Osteoblast (primary cell): ENCODE results near the gene STX18. TPM values are rescaled to one million over a fixed set of nuclear protein-coding genes. Genes with fewer than 3 reads are reported as not detected.
A peak's percentile ranks its signal among the peaks of the same experiment; 100 is the strongest.

Experiments used
- DNase-seq: peaks from one replicate; pipeline ENCODE4 v3.0.0; 2011; ENCODE audit warnings: low spot score, mixed read lengths; ENCODE audit not compliant: insufficient read length; ENCODE audit errors: missing footprints
- H2AFZ ChIP-seq: 2 replicates; pipeline ENCODE4 v1.6.0; 2011; ENCODE audit warnings: mild to moderate bottlenecking, low read length
- H3K27ac ChIP-seq: 2 replicates; pipeline ENCODE4 v1.5.1; 2011; ENCODE audit warnings: mild to moderate bottlenecking, low read depth, low read length, moderate library complexity
- H3K27me3 ChIP-seq: 2 replicates; pipeline ENCODE4 v1.6.0; 2012; ENCODE audit warnings: mild to moderate bottlenecking, control low read depth, inconsistent platforms, low read length, moderate library complexity; ENCODE audit not compliant: insufficient read depth
- H3K36me3 ChIP-seq: 2 replicates; pipeline ENCODE4 v1.5.1; 2011; ENCODE audit warnings: mild to moderate bottlenecking, low read length, control low read depth, moderate library complexity; ENCODE audit not compliant: insufficient read depth
- H3K4me1 ChIP-seq: 2 replicates; pipeline ENCODE4 v1.5.1; 2011; ENCODE audit warnings: mild to moderate bottlenecking, low read length, control low read depth, moderate library complexity; ENCODE audit not compliant: insufficient read depth
- H3K4me2 ChIP-seq: 2 replicates; pipeline ENCODE4 v1.6.0; 2011; ENCODE audit warnings: mild to moderate bottlenecking, low read length; ENCODE audit not compliant: insufficient read depth
- H3K4me3 ChIP-seq: fragments of 200-600 bp; sonication (generic); 3 replicates; pipeline ENCODE4 v1.5.1; 2012; ENCODE audit warnings: mild to moderate bottlenecking, low read length, inconsistent platforms; ENCODE audit not compliant: insufficient read depth
- H3K79me2 ChIP-seq: 2 replicates; pipeline ENCODE4 v1.6.0; 2012; ENCODE audit warnings: mild to moderate bottlenecking, low read length, control low read depth, inconsistent platforms; ENCODE audit not compliant: insufficient read depth
- H3K9me3 ChIP-seq: 2 replicates; pipeline ENCODE4 v1.5.1; 2011; ENCODE audit warnings: low read depth, low read length, control low read depth
- H4K20me1 ChIP-seq: 2 replicates; pipeline ENCODE4 v1.6.0; 2012; ENCODE audit warnings: mild to moderate bottlenecking, low read length, control low read depth; ENCODE audit not compliant: insufficient read depth
- total RNA-seq: library from RNA; depleted of rRNA; stranded (reverse); fragments of >200 nt; gene quantifications from 2 replicates; pipeline ENCODE4 v1.2.3, GENCODE V29; 2012
- TF ChIP-seq, protein P1 (sequence below): IDR thresholded peaks from 2 replicates; pipeline ENCODE4 v1.5.1; 2011; ENCODE audit warnings: mild to moderate bottlenecking, low read depth, low read length, moderate library complexity; ENCODE audit errors: extremely low read depth

The STX18 gene
- total RNA-seq, 1 donor = 23.9 TPM

DNA sequence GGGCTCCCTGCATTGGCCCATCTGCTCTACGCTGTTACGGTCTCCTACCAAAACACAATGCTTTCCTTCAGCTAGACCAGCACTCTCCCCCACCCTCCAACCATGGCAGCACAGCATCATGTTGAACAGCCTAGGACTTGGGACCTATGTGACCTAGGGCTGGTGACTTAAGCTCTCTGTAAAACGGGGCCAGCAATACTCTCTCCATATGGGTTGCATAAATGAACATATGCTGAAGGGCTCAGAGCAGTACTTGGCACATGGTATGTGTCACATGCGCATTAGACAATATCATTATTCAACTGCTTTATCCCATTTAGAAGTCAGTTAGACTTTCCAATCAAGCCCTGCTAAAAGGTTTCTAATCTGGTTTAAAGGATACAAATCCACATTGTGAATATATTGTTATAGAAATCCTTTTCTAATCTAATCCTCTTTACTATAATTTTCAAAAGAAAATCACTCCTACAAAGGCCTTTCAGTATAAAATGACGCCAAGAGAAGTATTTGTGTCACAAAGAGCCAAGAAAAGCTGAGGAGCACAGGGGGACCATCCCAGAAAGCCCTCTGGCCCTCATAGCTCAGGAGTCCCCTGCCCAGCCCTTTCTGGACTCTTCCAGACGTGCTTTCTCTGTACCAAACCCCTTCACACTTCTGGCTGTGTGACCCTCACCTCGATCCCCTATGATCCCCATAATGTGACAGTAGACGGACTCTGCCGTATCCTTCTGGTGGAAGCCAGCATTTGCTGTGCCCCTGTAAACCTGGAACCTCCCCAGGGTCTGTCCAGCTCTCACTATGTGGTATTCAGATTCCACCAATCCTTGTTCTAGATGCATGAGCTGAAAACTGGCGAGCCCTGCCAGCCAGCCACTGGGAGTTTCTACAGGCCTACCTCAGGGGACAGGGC, 112.6 kb downstream of the STX18 start:
- H3K36me3 ChIP-seq = peaks cover 32% of the 10 kb centered on the region
- no peak for DNase-seq

DNA sequence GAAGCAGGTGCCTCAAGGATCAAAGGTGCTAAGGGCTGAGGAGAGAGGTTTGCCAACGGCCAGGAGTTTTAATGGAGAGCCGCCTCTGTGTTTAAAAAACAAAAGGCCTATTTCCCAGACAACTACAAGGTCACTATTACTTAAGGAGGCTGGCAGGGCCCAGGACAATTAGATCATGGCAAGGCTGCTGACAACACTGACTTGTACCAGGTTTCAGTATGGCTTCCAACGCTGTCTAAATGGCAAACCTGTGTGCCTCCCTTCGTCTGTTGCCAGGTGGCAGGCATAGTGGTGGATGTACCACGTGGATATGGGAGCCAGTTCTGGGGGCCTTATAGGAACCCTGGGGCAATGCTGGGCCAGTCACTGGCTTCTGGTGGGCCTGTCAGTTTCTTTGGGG, 114.0 kb downstream of the STX18 start:
- H3K27me3 ChIP-seq = no peaks in the 10 kb centered on the region
- peaks cover 12% of the 10 kb centered on the region for H3K4me1 ChIP-seq
- no peak overlapping the region for H3K4me2 ChIP-seq
- peaks cover 4% of the 10 kb centered on the region for H4K20me1 ChIP-seq
- H3K4me3 ChIP-seq = no peak overlapping the region
- no peak for DNase-seq
- H3K27ac ChIP-seq = no peak overlapping the region
- peaks cover 34% of the 10 kb centered on the region for H3K36me3 ChIP-seq
- no peaks in the 10 kb centered on the region for H3K79me2 ChIP-seq
- TF ChIP-seq, protein P1, sequence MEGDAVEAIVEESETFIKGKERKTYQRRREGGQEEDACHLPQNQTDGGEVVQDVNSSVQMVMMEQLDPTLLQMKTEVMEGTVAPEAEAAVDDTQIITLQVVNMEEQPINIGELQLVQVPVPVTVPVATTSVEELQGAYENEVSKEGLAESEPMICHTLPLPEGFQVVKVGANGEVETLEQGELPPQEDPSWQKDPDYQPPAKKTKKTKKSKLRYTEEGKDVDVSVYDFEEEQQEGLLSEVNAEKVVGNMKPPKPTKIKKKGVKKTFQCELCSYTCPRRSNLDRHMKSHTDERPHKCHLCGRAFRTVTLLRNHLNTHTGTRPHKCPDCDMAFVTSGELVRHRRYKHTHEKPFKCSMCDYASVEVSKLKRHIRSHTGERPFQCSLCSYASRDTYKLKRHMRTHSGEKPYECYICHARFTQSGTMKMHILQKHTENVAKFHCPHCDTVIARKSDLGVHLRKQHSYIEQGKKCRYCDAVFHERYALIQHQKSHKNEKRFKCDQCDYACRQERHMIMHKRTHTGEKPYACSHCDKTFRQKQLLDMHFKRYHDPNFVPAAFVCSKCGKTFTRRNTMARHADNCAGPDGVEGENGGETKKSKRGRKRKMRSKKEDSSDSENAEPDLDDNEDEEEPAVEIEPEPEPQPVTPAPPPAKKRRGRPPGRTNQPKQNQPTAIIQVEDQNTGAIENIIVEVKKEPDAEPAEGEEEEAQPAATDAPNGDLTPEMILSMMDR = no peak
- H2AFZ ChIP-seq = no peak overlapping the region
- H3K9me3 ChIP-seq = no peaks in the 10 kb centered on the region

More for the DNA sequence above, 112.6 kb downstream of the STX18 start:
- Histone ChIP-seq H3K79me2 (no peaks in the 10 kb centered on the region), H2AFZ (no peak overlapping the region), H3K4me1 (peaks cover 12% of the 10 kb centered on the region), H3K27ac (no peak overlapping the region), H4K20me1 (peaks cover 4% of the 10 kb centered on the region), H3K4me3 (no peak overlapping the region), H3K27me3 (no peaks in the 10 kb centered on the region), H3K4me2 (no peak overlapping the region), H3K9me3 (no peaks in the 10 kb centered on the region)
- TF ChIP-seq, protein P1 = no peak

DNA sequence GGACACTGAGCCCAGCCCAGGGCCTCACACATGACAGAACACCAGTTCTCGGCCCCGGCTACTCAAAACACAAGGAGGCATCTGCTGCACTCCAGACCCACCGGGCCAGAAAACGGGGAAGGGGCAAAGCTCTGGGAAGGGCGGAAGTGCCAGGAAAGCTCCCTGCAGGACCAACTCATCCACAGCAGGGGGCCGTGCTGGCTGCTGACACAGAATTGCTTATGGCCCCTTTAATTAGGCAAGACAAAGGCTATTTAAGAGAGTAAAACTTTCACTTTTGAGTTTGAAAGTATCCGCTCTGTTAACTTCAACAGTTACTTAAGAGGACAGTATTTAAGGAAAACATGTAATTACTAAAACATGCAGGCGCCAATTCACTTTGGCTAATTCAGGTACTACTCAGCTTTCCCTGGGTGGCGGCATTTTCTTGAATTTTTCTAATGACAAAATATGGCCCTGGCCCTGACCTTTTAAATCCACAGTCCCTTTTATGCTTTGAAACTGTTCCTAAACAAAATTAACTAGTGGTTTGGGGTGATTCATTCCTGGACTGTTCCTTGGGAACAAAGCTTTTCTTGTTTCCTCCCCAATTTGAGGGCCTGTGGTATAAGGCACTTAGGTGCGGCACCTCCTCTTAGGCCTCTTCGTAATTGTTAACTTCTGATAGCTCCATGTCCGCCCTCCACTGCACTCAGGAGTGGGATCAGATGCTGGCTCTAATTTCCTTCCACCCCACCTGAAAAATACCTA, 114.6 kb downstream of the STX18 start:
- Histone ChIP-seq H3K79me2 (no peaks in the 10 kb centered on the region), H3K9me3 (no peaks in the 10 kb centered on the region), H3K4me3 (no peak overlapping the region), H3K36me3 (peaks cover 28% of the 10 kb centered on the region), H3K27ac (no peak overlapping the region), H3K27me3 (no peaks in the 10 kb centered on the region), H3K4me1 (peaks cover 12% of the 10 kb centered on the region), H4K20me1 (peaks cover 4% of the 10 kb centered on the region), H2AFZ (no peak overlapping the region), H3K4me2 (no peak overlapping the region)
- TF ChIP-seq, protein P1 = peak; percentile 9
- no peak for DNase-seq
